ENCODE data around the gene KLHDC3. TPM values are rescaled to one million over a fixed set of nuclear protein-coding genes. Genes with fewer than 3 reads are reported as not detected.

Gene KLHDC3
- total and polyA plus RNA-seq, 2 experiments from 2014 or later: 334 to 343 TPM

DNA sequence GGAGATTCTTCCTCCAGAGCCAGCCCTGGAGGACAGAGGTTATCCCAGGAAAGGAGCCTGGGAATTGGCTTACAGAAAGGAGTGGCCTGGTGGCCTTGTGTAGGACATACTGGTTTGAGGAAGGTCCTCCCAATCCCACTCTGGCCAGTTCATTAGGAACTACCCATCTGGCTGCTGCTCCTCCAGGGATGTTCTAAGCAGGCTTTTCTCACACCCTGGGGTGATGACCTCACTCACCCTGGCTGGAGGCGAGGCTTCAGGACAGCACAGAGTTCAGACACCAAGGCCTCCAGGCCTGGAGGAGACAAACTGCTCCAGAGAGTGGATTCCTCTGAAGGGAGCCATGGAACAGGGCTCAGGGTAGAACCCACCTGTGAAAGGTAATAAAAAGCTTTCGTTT, 44.6 kb upstream of the KLHDC3 start:
- Histone ChIP-seq H3K27me3 (no peaks in the 10 kb centered on the region), H3K36me3 (peaks cover 4% of the 10 kb centered on the region), H3K4me1 (ENCODE audit: low read depth) (no peaks in the 10 kb centered on the region), H3K4me3 (no peak overlapping the region), H3K9me3 (ENCODE audit: low read depth) (no peaks in the 10 kb centered on the region), H3K27ac (no peak overlapping the region)
- no peak for DNase-seq (ENCODE audit: low read depth in 1 of 2, low spot score in 1 of 2)
- TF ChIP-seq, protein P1, sequence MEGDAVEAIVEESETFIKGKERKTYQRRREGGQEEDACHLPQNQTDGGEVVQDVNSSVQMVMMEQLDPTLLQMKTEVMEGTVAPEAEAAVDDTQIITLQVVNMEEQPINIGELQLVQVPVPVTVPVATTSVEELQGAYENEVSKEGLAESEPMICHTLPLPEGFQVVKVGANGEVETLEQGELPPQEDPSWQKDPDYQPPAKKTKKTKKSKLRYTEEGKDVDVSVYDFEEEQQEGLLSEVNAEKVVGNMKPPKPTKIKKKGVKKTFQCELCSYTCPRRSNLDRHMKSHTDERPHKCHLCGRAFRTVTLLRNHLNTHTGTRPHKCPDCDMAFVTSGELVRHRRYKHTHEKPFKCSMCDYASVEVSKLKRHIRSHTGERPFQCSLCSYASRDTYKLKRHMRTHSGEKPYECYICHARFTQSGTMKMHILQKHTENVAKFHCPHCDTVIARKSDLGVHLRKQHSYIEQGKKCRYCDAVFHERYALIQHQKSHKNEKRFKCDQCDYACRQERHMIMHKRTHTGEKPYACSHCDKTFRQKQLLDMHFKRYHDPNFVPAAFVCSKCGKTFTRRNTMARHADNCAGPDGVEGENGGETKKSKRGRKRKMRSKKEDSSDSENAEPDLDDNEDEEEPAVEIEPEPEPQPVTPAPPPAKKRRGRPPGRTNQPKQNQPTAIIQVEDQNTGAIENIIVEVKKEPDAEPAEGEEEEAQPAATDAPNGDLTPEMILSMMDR (IDR thresholded peaks at IDR 0.05; ENCODE audit: low read depth, low read length): no peak

GRCh38 chr6:42969934-42970333, 44.1 kb upstream of the KLHDC3 start:
- no peak overlapping the region for H3K27ac ChIP-seq
- no peak overlapping the region for H3K4me3 ChIP-seq
- peaks cover 4% of the 10 kb centered on the region for H3K36me3 ChIP-seq
- no peaks in the 10 kb centered on the region for H3K27me3 ChIP-seq
- H3K4me1 ChIP-seq (ENCODE audit: low read depth): no peaks in the 10 kb centered on the region
- H3K9me3 ChIP-seq (ENCODE audit: low read depth): no peaks in the 10 kb centered on the region
- TF ChIP-seq, protein P1 (IDR thresholded peaks at IDR 0.05; ENCODE audit: low read depth, low read length): no peak
- no peak for DNase-seq (ENCODE audit: low read depth in 1 of 2, low spot score in 1 of 2)

DNA sequence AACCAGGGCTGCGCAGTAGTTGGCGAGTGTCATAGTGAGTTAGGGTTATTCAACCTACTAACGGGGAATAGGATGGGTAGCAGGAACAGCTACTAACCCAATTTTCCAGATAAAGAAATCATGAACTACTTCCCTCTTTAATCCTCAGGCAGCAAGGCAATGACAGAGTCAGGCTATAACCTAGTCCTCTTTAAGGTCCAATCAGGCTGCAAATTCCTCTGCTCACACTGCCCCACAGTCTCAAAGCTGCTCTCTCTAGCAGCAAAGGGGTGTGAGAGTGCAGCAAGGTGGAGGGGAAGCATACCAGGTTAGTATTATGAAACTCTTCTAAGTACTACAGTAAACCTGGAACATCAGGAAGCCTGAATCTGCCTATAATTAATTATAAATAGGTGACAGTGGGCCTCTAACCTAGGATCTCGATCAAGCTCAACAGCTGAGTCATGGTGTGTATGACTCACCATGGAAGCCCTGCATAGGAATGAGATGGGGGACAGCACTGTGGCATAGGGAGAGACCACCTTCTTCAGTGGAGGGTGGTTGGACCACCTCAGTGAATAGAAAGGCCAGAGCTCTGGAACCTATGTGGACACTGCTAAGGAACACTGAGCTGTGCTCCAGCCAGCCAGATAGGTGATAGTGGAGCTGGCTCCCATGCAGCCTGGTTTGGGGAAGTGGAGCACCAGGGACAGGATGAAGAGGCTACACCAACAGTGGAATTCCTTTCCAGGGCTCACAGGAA, 43.0 kb upstream of the KLHDC3 start:
- Histone ChIP-seq H3K36me3 (peaks cover 4% of the 10 kb centered on the region), H3K4me3 (no peak overlapping the region), H3K9me3 (ENCODE audit: low read depth) (no peaks in the 10 kb centered on the region), H3K27me3 (no peaks in the 10 kb centered on the region), H3K27ac (no peak overlapping the region), H3K4me1 (ENCODE audit: low read depth) (no peaks in the 10 kb centered on the region)
- TF ChIP-seq, protein P1 (IDR thresholded peaks at IDR 0.05; ENCODE audit: low read depth, low read length): no peak
- no peak for DNase-seq (ENCODE audit: low read depth in 1 of 2, low spot score in 1 of 2)

DNA sequence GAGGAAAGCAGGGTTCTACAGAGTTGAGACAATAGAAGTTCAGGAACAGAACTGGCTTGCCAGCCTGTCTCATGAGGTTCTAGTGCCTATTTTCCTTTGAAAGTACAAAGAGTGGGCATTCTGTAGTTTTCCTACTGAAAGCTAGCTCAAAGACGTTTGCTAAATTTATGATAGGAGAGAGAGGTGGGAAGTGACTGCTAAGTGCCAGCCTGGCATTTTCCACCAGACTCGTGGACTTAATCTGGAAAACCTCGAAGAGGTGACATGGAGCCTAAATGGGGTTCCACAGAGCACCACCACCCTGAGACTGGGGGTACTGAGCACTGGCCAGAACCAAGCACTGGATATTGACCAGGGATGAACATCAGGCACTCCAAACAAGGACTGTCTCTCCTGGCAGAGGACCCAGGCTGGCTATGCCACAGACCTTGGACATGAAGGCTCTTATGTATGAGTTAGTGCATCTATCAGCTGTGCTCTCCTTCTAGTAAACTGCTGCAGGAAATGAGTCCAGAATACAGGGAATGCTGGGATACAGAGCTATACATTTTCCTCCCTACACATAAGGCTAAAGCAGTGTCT, 42.2 kb upstream of the KLHDC3 start:
- Histone ChIP-seq H3K4me3 (no peak overlapping the region), H3K27me3 (no peaks in the 10 kb centered on the region), H3K27ac (no peak overlapping the region), H3K4me1 (ENCODE audit: low read depth) (no peaks in the 10 kb centered on the region), H3K36me3 (peaks cover 4% of the 10 kb centered on the region), H3K9me3 (ENCODE audit: low read depth) (no peaks in the 10 kb centered on the region)
- TF ChIP-seq, protein P1 (IDR thresholded peaks at IDR 0.05; ENCODE audit: low read depth, low read length): no peak
- no peak for DNase-seq (ENCODE audit: low read depth in 1 of 2, low spot score in 1 of 2)

DNA sequence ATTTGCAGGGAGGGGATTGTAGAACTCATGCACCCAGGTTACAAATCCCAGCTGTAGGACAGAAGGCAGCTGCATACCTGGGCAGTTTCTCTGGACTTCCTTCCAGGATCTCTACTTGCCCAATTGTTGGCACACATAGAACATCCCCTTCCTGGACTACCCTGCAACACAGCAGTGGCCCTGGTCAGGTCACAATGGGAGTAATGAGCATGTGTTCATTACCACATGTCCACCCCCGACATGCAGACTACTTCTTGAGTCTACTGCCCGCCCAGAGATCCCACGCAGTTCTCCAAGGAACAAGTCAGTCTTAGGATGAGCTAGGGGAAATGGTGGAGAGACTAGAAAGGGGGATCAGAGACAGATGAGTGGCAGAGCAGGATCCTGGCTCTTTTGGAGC, 40.1 kb upstream of the KLHDC3 start:
- H3K4me1 ChIP-seq (ENCODE audit: low read depth): peaks cover 5% of the 10 kb centered on the region
- DNase-seq (ENCODE audit: low read depth in 1 of 2, low spot score in 1 of 2): no peak
- no peak overlapping the region for H3K27ac ChIP-seq
- no peak overlapping the region for H3K4me3 ChIP-seq
- TF ChIP-seq, protein P1 (IDR thresholded peaks at IDR 0.05; ENCODE audit: low read depth, low read length): no peak
- peaks cover 2% of the 10 kb centered on the region for H3K36me3 ChIP-seq
- H3K27me3 ChIP-seq: no peaks in the 10 kb centered on the region
- H3K9me3 ChIP-seq (ENCODE audit: low read depth): no peaks in the 10 kb centered on the region
